ENCODE measurements around the gene SEC22A.

The SEC22A gene

GRCh38 chr3:123201557-123202427 is at the start of gene SEC22A:
Gene SEC22A, plus strand, starts transcription at chr3:123201943. Its CDS starts 7,275 bp downstream, at chr3:123209218.
- Histone ChIP-seq H3K36me3 (ENCODE audit: insufficient read depth, low read length) (no peaks in the 10 kb centered on the region), H4K20me1 (ENCODE audit: insufficient read depth, low read length) (no peaks in the 10 kb centered on the region), H3K27ac (ENCODE audit: low read depth, low read length, poor library complexity, severe bottlenecking) (peak within 1 kb of the TSS; percentile 74), H3K79me2 (ENCODE audit: insufficient read depth, low read length) (peaks cover 7% of the 10 kb centered on the region; the same call in 1 of the 2 replicates), H3K4me2 (ENCODE audit: low read length) (peak within 1 kb of the TSS; percentile 99), H2AFZ (ENCODE audit: low read length) (peak within 1 kb of the TSS; percentile 86), H3K27me3 (ENCODE audit: insufficient read depth, low read length) (no peaks in the 10 kb centered on the region), H3K4me3 (ENCODE audit: low read depth, low read length, poor library complexity, severe bottlenecking) (peak within 1 kb of the TSS; percentile 91), H3K4me1 (ENCODE audit: insufficient read depth, low read length, severe bottlenecking) (peaks cover 24% of the 10 kb centered on the region), H3K9ac (ENCODE audit: low read length) (peak within 1 kb of the TSS; percentile 91), H3F3A (ENCODE audit: insufficient read depth, low read length) (no peaks in the 10 kb centered on the region), H3K9me3 (ENCODE audit: low read length) (peaks cover 8% of the 10 kb centered on the region; the same call in 1 of the 2 replicates), H3K9me2 (ENCODE audit: low read depth, low read length) (no peaks in the 10 kb centered on the region)
- TF ChIP-seq CTCF (IDR thresholded peaks at IDR 0.05; ENCODE audit: low read length) = no peak
- TF ChIP-seq EZH2 (IDR thresholded peaks at IDR 0.05; ENCODE audit: borderline replicate concordance, low read length) = no peak

- no peak overlapping the region for H2AFZ ChIP-seq (ENCODE audit: low read length)
- no peak overlapping the region for H3K4me3 ChIP-seq (ENCODE audit: low read depth, low read length, poor library complexity, severe bottlenecking)
- no peak overlapping the region for H3K4me2 ChIP-seq (ENCODE audit: low read length)
- H3K4me1 ChIP-seq (ENCODE audit: insufficient read depth, low read length, severe bottlenecking) = peaks cover 8% of the 10 kb centered on the region
- H4K20me1 ChIP-seq (ENCODE audit: insufficient read depth, low read length) = no peaks in the 10 kb centered on the region
- H3K27me3 ChIP-seq (ENCODE audit: insufficient read depth, low read length) = no peaks in the 10 kb centered on the region
- no peak overlapping the region for H3K27ac ChIP-seq (ENCODE audit: low read depth, low read length, poor library complexity, severe bottlenecking)
- no peak overlapping the region for H3K9ac ChIP-seq (ENCODE audit: low read length)
- no peaks in the 10 kb centered on the region for H3K9me3 ChIP-seq (ENCODE audit: low read length)
- H3F3A ChIP-seq (ENCODE audit: insufficient read depth, low read length) = no peaks in the 10 kb centered on the region
- H3K36me3 ChIP-seq (ENCODE audit: insufficient read depth, low read length) = peaks cover 17% of the 10 kb centered on the region; the same call in 1 of the 2 replicates
- TF ChIP-seq CTCF (IDR thresholded peaks at IDR 0.05; ENCODE audit: low read length) = no peak
- no peak for TF ChIP-seq EZH2 (IDR thresholded peaks at IDR 0.05; ENCODE audit: borderline replicate concordance, low read length)
- H3K9me2 ChIP-seq (ENCODE audit: low read depth, low read length) = no peaks in the 10 kb centered on the region
- no peaks in the 10 kb centered on the region for H3K79me2 ChIP-seq (ENCODE audit: insufficient read depth, low read length)
These were observed 49.1 kb upstream of the SEC22A start for GRCh38 chr3:123152687-123153086.

- no peak overlapping the region for H3K4me3 ChIP-seq (ENCODE audit: low read depth, low read length, poor library complexity, severe bottlenecking)
- H3K4me1 ChIP-seq (ENCODE audit: insufficient read depth, low read length, severe bottlenecking) = peaks cover 8% of the 10 kb centered on the region
- H3K27me3 ChIP-seq (ENCODE audit: insufficient read depth, low read length) = no peaks in the 10 kb centered on the region
- H3K36me3 ChIP-seq (ENCODE audit: insufficient read depth, low read length) = peaks cover 17% of the 10 kb centered on the region; the same call in 1 of the 2 replicates
- H3K27ac ChIP-seq (ENCODE audit: low read depth, low read length, poor library complexity, severe bottlenecking) = no peak overlapping the region
- H3K9me2 ChIP-seq (ENCODE audit: low read depth, low read length) = no peaks in the 10 kb centered on the region
- H3K79me2 ChIP-seq (ENCODE audit: insufficient read depth, low read length) = no peaks in the 10 kb centered on the region
- no peaks in the 10 kb centered on the region for H3K9me3 ChIP-seq (ENCODE audit: low read length)
- H3K4me2 ChIP-seq (ENCODE audit: low read length) = no peak overlapping the region
- TF ChIP-seq CTCF (IDR thresholded peaks at IDR 0.05; ENCODE audit: low read length) (peak; percentile 9; the same call in 1 of the 2 replicates), EZH2 (IDR thresholded peaks at IDR 0.05; ENCODE audit: borderline replicate concordance, low read length) (no peak)
- no peaks in the 10 kb centered on the region for H4K20me1 ChIP-seq (ENCODE audit: insufficient read depth, low read length)
- H3F3A ChIP-seq (ENCODE audit: insufficient read depth, low read length) = no peaks in the 10 kb centered on the region
- no peak overlapping the region for H2AFZ ChIP-seq (ENCODE audit: low read length)
- H3K9ac ChIP-seq (ENCODE audit: low read length) = no peak overlapping the region
These were observed 48.4 kb upstream of the SEC22A start for GRCh38 chr3:123153125-123154019.
